SIG-M5 treated with dmso at 0.1 percent for 504 hours (cell line): ENCODE results near the gene UGT2B7.
A peak's percentile ranks its signal among the peaks of the same experiment; 100 is the strongest.

ENCODE experiments used
- DNase-seq: peaks from one replicate; lab custom pipeline; 2025; ENCODE audit not compliant: unreplicated experiment; lab: John Stamatoyannopoulos, UW

The UGT2B7 gene

DNA sequence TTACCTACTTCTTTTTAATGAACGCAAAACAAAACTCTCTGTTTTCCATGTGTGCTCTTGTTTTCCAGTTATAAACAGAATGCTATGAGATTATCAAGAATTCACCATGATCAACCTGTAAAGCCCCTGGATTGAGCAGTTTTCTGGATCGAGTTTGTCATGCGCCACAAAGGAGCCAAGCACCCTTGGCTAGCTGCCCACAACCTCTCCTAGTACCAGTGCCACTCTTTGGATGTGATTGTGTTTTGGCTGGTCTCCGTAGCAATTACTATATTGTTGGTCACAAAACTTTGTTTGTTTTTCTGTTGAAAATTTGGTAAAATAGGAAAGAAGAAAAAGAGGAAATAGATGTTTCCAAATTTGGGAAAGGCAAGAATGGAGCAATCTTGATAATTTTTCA lies 51.1 kb downstream of the UGT2B7 start:
- no peak for DNase-seq

DNA sequence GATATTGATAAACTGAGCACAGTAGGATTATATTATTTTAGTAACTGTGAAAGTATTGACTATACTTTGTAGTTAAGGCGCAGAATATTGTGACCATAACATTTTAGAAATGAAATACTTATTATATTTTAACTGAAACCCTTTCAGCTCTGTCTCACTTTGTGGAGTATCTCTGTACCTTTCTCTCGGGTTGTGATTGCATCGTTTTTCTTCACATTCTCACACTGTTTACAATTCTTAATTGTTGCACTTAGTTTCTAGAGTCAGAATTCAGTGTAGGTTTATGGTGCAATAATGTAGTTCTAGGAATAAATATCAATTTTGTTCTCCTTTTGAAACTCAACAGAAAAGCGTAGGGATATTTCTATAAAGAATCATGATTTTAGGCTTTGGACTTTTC lies 57.7 kb downstream of the UGT2B7 start:
- DNase-seq, result no peak

GRCh38 chr4:69156913-69157312 lies 60.6 kb downstream of the UGT2B7 start:
- peak; percentile 2 for DNase-seq
